ENCODE results near the gene CHEK2.
"Not testable (repeated sequence)": the region's sequence is repeated elsewhere in the genome, so short reads cannot be mapped to it uniquely, and the experiment has no call there.

The CHEK2 gene

DNA sequence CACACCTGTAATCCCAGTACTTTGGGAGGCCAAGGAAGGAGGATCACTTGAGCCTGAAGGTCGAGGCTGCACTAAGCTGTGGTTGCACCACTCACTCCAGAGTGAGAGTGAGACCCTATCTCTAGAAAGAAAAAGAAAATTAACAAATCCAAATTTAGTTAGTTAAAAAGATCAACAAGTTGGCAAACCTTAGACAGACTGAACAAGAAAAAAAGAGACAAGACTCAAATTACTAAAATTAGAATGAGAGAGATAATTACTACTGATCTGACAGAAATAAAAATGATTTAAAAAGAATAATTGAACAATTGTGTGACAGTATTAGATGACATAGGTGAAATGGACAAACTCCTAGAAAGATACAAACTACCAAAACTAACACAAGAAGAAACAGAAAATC, 13.6 kb downstream of the CHEK2 start:
- Mint-ChIP-seq H3K9me3 (no peaks in the 10 kb centered on the region), H3K27me3 (ENCODE audit: low read depth) (no peaks in the 10 kb centered on the region), H3K4me1 (ENCODE audit: low read depth) (peaks cover 2% of the 10 kb centered on the region), H3K27ac (no peak overlapping the region), H3K36me3 (ENCODE audit: low read depth) (peaks cover 41% of the 10 kb centered on the region), H3K4me3 (no peak overlapping the region)

DNA sequence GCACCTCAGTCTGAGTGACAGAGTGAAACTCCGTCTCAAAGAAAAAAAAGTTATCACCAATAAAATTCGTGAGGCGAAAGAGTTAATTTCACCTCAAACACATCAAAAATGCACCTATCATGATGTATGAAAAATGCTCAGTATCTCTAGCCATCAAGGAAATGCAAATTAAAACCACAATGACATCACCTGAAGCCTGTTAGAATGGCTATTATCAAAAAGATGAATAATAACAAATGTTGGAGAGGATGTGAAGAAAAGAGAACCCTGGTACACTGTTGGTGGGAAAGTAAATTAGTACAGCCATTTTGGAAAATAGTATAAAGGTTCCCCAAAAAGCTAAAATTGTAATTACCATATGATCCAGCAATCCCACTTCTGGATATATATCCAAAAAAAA, 23.6 kb downstream of the CHEK2 start:
- no peak overlapping the region for H3K4me3 Mint-ChIP-seq
- H3K36me3 Mint-ChIP-seq (ENCODE audit: low read depth) = peaks cover 28% of the 10 kb centered on the region
- no peak overlapping the region for H3K27ac Mint-ChIP-seq
- H3K4me1 Mint-ChIP-seq (ENCODE audit: low read depth) = peaks cover 17% of the 10 kb centered on the region
- H3K9me3 Mint-ChIP-seq = no peaks in the 10 kb centered on the region
- H3K27me3 Mint-ChIP-seq (ENCODE audit: low read depth) = no peaks in the 10 kb centered on the region

DNA sequence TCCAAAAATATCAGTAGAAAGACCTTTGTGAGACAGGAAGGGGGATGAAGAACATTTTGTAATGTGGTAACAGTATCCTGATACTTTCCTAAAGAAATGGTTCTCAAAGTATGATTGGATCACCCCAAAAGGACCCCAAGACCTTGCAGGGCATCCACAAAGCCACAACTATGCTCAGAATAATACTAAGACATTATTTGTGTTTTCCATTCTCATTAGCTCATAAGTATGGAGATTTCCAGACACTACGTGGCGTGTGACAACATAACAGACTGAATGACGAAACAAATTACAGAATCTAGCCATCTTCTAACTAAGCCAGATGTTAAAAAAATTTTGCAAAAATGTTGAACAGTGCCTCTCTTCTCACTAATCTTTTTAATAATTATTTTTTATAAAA, 24.9 kb downstream of the CHEK2 start:
- peaks cover 39% of the 10 kb centered on the region for H3K36me3 Mint-ChIP-seq (ENCODE audit: low read depth)
- H3K4me3 Mint-ChIP-seq = no peak overlapping the region
- H3K4me1 Mint-ChIP-seq (ENCODE audit: low read depth) = peaks cover 26% of the 10 kb centered on the region
- H3K27ac Mint-ChIP-seq = no peak overlapping the region
- no peaks in the 10 kb centered on the region for H3K27me3 Mint-ChIP-seq (ENCODE audit: low read depth)
- H3K9me3 Mint-ChIP-seq = no peaks in the 10 kb centered on the region

DNA sequence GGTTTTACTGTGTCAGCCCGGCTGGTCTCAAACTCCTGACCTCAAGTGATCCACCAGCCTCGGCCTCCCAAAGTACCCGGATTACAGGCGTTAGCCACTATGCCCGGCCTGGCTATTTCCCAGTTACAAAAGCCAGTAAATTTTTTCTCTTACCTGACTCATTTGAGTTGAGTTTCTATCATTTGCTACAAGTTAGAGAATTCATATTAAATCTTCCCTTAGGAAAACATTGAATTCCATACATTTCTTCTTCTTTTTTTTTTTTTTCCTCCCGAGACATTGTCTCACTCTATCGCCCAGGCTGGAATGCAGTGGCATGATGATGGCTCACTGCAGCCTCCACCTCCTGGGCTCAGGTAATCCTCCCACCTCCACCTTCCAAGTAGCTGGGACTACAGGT, 26.0 kb downstream of the CHEK2 start:
- no peaks in the 10 kb centered on the region for H3K9me3 Mint-ChIP-seq
- H3K4me3 Mint-ChIP-seq = no peak overlapping the region
- H3K36me3 Mint-ChIP-seq (ENCODE audit: low read depth) = peaks cover 44% of the 10 kb centered on the region

DNA sequence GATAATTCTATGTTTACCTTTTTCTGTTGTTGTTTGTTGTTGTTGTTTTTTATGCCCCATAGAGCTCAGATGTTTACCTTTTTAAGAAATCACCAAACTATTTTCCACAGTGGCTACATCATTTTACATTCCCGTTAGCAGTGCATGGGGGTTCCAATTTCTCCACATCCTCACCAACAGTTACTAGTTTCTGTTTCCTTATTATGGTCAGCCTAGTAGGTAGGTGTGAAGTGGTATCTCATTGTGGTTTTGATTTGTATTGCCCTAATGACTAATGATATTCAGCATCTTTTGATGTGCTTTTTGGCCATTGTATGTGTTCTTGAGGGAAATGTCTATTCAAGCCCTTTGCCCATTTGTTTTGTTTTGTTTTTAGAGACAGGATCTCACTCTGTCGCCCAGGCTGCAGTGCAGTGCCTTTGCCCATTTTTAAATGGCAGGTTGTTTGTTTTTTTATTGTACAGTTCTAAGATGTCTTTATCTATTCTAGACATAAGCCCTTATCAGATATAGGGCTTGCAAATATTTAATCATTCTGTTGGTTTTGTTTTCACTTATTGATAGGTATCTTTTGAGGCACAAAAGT, 27.5 kb downstream of the CHEK2 start:
- no peaks in the 10 kb centered on the region for H3K27me3 Mint-ChIP-seq (ENCODE audit: low read depth)
- H3K4me3 Mint-ChIP-seq = no peak overlapping the region
- peaks cover 44% of the 10 kb centered on the region for H3K36me3 Mint-ChIP-seq (ENCODE audit: low read depth)
- no peaks in the 10 kb centered on the region for H3K9me3 Mint-ChIP-seq
- H3K4me1 Mint-ChIP-seq (ENCODE audit: low read depth) = peaks cover 28% of the 10 kb centered on the region
- no peak overlapping the region for H3K27ac Mint-ChIP-seq

More for the DNA sequence above, 26.0 kb downstream of the CHEK2 start:
- Mint-ChIP-seq H3K27ac (no peak overlapping the region), H3K27me3 (ENCODE audit: low read depth) (no peaks in the 10 kb centered on the region), H3K4me1 (ENCODE audit: low read depth) (peaks cover 28% of the 10 kb centered on the region)

DNA sequence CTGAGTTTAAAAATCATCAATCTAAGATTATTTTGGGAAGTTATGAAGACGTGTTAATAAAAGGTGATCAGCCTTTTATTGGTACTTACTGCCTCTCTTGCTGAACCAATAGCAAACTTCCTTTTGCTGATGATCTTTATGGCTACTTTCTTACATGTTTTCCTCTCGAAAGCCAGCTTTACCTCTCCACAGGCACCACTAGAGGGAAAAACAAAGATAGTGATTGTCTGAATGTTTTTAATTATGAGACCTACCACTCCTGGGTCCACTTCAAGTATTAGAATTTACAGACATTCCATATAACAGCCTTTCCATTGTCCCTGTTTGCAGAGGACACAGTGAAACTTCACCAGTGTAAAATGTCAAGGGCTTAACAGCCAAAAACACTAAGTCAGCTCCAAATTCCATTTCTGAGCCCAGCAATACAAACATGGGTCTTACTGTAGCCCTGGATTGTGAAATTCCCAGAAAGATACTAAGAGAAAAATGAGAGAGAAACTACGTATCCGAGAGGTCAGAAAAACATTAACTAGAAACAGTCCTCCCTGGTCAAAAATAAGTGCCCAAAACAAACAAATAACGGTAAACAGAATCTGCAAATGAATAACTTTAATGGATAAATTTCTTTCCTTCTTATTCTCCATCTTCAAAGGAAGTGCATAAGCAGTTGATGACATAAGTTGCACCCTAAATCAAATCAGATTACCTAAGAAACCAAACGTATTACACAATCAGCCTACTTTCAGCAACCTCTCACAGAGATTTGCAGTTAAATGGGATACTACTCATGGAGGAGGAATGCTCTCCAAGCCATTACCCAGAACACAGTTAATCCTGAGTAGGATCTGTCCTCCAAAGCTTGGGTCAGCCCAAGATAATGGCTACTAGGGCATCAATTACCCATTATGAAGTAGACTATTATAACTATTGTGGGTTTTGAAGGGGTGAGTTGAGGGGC, 29.5 kb downstream of the CHEK2 start:
- Mint-ChIP-seq H3K4me3 (no peak overlapping the region), H3K9me3 (no peaks in the 10 kb centered on the region), H3K27me3 (ENCODE audit: low read depth) (no peaks in the 10 kb centered on the region), H3K4me1 (ENCODE audit: low read depth) (peaks cover 24% of the 10 kb centered on the region), H3K36me3 (ENCODE audit: low read depth) (peaks cover 43% of the 10 kb centered on the region), H3K27ac (no peak overlapping the region)

DNA sequence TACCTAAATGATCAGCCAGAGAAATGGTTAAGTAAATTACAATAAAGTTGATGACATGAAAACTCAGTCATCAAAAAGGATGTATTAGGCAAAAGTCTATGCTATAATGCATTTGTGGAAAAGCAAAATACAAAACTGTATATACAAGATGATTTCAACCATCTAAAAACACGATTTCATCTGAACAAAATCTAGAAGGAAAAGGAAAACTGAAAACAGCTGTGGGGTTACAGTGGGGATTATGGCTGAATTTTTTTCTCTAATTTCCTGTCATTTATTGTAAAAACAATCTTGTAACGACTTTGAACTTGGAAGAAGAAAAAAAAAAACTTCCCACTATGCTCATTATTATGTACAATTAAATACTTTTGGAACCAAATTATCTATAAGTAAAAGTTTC, 30.3 kb downstream of the CHEK2 start:
- Mint-ChIP-seq H3K27me3 (ENCODE audit: low read depth) (no peaks in the 10 kb centered on the region), H3K4me1 (ENCODE audit: low read depth) (peaks cover 24% of the 10 kb centered on the region), H3K9me3 (no peaks in the 10 kb centered on the region), H3K4me3 (no peak overlapping the region), H3K36me3 (ENCODE audit: low read depth) (peaks cover 46% of the 10 kb centered on the region), H3K27ac (no peak overlapping the region)

DNA sequence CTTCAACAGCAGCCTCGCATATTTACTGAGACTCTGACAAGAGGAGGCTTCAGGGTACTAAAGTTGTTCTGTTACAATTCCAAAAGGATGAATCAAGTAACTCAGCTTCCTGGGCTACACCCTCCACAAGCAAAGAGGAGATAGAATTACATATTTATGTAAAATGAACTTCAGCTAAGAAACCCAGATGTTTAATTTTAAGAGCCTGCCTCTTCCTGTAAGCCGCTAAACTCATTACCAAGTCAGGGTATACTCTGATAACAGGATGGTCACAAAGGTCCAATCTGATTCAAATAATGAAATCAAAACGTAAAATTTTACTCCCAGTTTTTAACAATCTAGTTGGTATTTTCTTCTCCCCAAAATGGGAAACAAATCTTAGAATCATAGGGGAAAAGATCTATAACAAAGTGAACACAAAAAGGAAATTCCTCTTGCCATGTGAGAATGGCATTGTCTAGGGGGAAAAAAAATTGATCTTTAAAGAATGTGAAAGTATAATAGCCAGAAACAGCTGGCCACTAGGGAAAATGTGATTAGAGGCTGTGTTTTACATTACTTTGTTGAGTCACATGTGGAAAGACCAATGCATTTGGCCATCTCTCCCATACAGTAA, 30.9 kb downstream of the CHEK2 start:
- no peak overlapping the region for H3K4me3 Mint-ChIP-seq
- peaks cover 45% of the 10 kb centered on the region for H3K36me3 Mint-ChIP-seq (ENCODE audit: low read depth)
- H3K27ac Mint-ChIP-seq = no peak overlapping the region
- no peaks in the 10 kb centered on the region for H3K9me3 Mint-ChIP-seq
- H3K27me3 Mint-ChIP-seq (ENCODE audit: low read depth) = no peaks in the 10 kb centered on the region
- peaks cover 24% of the 10 kb centered on the region for H3K4me1 Mint-ChIP-seq (ENCODE audit: low read depth)

DNA sequence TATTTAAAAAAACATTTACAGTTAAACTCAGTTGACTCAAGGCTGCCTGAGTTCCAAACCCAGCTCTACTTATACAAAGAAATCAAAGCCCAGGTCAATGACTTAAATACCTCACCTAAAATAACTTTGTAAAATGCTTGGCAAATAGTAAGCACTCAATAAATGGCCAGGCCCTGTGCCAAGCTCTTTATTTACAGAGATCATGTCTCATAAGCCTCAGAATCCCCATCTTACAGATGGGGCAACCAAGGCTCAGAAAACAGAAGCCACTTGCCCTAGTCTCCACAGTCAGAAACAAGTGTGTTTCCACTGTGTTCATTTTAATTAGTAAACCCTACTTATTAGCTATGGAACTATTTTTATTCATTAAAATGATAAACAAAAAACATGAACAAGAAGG, 31.5 kb downstream of the CHEK2 start:
- Mint-ChIP-seq H3K9me3 (no peaks in the 10 kb centered on the region), H3K4me3 (no peak overlapping the region), H3K27ac (no peak overlapping the region), H3K27me3 (ENCODE audit: low read depth) (no peaks in the 10 kb centered on the region), H3K4me1 (ENCODE audit: low read depth) (peaks cover 24% of the 10 kb centered on the region), H3K36me3 (ENCODE audit: low read depth) (peaks cover 44% of the 10 kb centered on the region)

DNA sequence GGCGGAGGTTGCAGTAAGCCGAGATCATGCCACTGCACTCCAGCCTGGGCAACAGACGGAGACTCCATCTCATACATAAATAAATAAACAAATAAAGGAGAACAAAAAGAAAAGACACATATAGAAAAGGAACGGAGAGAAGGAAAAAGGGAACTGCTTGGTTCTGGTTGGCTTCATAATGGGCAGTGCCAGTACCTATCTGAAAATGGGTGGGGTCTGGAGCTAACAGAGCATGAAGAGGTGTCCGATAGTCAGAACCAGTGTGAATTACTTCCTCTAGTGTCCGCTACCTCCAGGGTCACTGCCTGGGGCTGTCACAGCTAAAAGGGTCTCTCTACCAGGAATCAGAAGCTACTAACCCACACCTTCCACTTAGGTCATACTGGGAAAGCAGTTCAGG, 34.8 kb downstream of the CHEK2 start:
- Mint-ChIP-seq H3K27me3 (ENCODE audit: low read depth) (no peaks in the 10 kb centered on the region), H3K4me3 (no peak overlapping the region), H3K4me1 (ENCODE audit: low read depth) (peaks cover 3% of the 10 kb centered on the region), H3K36me3 (ENCODE audit: low read depth) (peaks cover 39% of the 10 kb centered on the region), H3K27ac (no peak overlapping the region), H3K9me3 (no peaks in the 10 kb centered on the region)

DNA sequence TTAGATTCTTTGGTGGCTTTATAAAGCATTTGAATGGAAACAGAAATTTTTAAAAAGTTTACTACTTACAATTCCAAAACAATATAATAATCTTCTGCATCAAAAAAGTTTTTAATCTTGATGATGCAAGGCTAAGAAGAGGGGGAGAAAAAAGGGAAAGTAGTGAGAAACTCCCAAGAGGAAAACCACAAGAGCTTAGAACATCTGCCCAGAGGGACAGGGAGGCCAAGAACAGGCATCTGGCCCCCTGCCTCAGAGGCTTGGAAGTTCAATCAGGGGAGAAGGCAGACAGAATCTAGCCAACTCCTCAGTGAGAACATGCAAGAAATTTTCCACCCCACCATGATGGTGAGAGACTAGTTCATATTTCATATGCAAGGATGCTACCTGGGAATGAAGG, 38.2 kb downstream of the CHEK2 start:
- no peaks in the 10 kb centered on the region for H3K4me1 Mint-ChIP-seq (ENCODE audit: low read depth)
- H3K27me3 Mint-ChIP-seq (ENCODE audit: low read depth) = no peaks in the 10 kb centered on the region
- H3K27ac Mint-ChIP-seq = no peak overlapping the region
- peaks cover 45% of the 10 kb centered on the region for H3K36me3 Mint-ChIP-seq (ENCODE audit: low read depth)
- no peaks in the 10 kb centered on the region for H3K9me3 Mint-ChIP-seq
- no peak overlapping the region for H3K4me3 Mint-ChIP-seq

DNA sequence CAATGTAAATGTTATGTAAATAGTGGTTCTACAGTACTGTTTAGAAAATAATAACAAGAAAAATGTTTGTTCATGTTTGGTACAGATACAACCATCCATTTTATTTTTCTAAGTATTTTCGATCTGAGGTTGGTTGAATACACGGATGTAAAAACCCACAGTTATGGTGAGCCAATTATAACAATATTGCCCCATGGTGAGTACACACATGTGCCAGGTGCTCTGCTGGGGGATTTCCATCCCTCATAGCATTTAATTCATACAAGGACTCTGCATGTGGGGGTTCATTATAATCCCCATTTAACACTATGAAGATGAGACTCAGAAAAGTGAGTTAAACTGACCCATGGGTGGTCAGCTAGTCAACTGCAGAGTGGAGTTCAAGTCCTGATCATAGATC, 38.7 kb downstream of the CHEK2 start:
- Mint-ChIP-seq H3K36me3 (ENCODE audit: low read depth) (peaks cover 44% of the 10 kb centered on the region), H3K4me1 (ENCODE audit: low read depth) (no peaks in the 10 kb centered on the region), H3K9me3 (no peaks in the 10 kb centered on the region), H3K27ac (no peak overlapping the region), H3K27me3 (ENCODE audit: low read depth) (no peaks in the 10 kb centered on the region), H3K4me3 (no peak overlapping the region)

DNA sequence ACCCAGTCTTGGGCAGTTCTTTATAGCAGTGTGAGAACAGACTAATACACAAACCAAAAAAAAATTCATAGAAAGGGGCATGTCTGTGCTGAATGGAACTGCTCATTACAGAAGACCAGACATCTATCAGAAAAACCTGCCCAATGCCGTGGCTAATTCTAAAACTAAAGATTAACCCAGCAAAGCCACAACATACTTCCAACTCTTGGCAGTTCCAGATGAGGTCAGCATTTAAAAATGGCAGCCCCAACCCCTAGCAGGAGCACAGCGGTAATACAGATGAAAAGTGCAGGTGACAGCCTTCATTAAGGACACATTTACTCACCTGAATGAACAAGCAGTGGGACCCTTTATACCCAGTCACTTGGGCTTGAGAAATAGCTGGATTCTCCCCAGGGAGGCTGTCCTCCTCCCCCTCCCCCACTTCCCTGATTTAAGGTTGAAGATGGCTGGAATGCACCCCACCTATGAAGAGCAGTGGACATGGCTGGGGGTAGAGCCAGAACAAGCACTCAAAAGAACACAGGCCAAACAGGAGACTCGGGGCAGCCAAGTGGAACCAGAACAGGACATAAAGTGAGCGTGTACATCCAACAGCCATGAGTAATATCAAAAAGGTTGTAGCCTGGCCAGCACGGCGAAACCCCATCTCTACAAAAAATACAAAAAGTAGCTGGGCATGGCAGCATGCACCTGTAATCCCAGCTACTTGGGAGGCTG, 48.4 kb downstream of the CHEK2 start:
- H3K4me3 Mint-ChIP-seq; H3K27me3 Mint-ChIP-seq (ENCODE audit: low read depth); H3K27ac Mint-ChIP-seq; H3K4me1 Mint-ChIP-seq (ENCODE audit: low read depth); H3K9me3 Mint-ChIP-seq: not testable (repeated sequence)
- peaks cover 47% of the 10 kb centered on the region for H3K36me3 Mint-ChIP-seq (ENCODE audit: low read depth)

DNA sequence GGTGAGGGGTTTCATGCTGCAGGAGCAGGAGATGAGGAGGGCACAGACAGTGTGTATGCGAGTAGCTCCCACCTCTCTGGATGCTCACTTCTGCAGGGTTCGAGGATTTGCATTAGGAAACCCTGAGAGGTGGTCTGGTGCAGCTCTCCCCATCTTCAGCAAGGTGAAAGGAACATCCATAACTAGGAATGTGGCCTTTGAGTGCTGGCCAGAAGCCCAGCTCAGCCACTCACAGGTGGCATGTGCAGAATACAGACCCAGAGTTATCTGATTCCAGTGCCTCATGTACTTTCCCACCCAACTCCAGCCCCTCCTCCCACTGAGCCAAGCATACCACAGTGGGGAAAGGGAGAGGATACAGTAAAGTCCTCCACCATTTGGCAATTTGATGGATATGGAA, 51.8 kb downstream of the CHEK2 start:
- H3K4me1 Mint-ChIP-seq (ENCODE audit: low read depth); H3K4me3 Mint-ChIP-seq; H3K27me3 Mint-ChIP-seq (ENCODE audit: low read depth); H3K9me3 Mint-ChIP-seq; H3K27ac Mint-ChIP-seq: not testable (repeated sequence)
- peaks cover 50% of the 10 kb centered on the region for H3K36me3 Mint-ChIP-seq (ENCODE audit: low read depth)
